NCI-H774 (cell line): ENCODE data around the gene ADARB2.

ENCODE experiments used
- DNase-seq: peaks from one replicate; lab custom pipeline; 2025; lab: John Stamatoyannopoulos, UW

The ADARB2 gene

DNA sequence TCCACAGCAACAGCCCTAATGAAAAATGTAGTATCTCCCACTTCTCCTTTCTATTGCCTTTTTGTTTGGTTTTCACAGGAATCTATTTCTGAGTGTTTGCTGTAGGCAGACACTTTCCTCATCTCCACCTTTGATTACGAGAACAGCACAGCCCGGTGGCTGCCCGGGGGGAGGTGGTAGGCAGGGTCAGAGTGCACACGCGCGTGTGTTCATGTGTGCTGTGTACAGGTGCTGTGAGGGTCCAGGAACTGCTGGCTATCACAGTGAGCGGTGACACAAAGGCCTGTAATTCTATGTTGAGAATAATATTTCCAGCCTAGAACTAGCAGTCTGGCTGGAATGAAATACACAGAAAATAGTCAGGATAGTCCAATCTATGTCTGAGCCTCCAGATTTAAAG is 212.8 kb downstream of the ADARB2 start:
- no peak for DNase-seq

DNA sequence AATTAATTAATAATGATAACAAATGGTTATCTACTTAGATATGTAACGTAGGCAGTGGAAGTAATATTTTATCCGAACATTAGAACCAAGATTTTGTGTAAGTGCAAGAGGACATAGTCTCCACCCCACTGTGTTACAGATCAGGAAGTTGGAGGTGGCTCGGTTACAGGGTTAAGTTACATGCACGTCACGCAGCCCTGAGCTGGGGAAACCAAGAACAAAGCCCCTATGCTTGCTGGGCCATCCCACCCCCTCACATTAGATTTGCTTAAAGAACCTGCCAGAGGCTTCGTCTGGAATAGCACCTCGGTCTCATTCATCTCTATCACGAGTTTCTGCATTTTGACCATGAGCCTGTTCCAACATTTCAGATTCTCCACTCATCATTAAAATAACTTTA is 214.1 kb downstream of the ADARB2 start:
- no peak for DNase-seq

DNA sequence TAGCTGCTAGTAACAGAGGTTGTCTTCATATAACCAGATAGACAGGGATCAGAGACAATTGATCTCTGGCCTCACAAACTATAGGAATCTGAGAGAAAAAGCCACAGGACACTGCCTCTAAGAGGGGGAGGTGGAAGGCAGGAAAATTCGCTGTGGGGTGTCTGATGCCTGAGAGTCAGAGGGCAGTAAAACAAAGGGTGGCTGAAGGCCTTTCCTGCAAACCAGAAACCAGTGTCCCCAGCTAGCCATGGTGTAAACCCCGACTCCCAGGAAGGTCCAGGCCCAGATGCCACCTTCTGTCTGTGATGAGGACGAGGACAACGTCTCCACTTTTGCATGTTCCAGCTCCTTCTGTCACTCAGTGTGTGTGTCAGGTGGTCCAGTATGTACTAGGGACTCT is 215.1 kb downstream of the ADARB2 start:
- no peak for DNase-seq

DNA sequence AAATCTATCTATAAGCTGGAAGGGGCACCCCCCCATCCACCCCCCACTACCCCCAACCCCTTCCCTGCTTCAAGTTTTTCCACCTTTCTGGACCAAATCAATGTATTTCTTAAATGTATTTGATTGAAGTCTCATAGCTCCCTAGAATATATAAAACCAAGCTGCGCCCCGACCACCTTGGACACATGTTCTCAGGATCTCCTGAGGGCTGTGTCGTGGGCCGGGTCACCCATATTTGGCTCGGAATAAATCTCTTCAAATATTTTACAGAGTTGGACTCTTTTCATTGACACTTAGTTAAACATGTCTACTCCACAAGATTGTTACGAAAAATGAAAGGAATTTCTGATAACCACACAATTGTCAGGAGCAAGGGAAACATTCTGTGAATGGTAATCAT is 215.6 kb downstream of the ADARB2 start:
- no peak for DNase-seq

DNA sequence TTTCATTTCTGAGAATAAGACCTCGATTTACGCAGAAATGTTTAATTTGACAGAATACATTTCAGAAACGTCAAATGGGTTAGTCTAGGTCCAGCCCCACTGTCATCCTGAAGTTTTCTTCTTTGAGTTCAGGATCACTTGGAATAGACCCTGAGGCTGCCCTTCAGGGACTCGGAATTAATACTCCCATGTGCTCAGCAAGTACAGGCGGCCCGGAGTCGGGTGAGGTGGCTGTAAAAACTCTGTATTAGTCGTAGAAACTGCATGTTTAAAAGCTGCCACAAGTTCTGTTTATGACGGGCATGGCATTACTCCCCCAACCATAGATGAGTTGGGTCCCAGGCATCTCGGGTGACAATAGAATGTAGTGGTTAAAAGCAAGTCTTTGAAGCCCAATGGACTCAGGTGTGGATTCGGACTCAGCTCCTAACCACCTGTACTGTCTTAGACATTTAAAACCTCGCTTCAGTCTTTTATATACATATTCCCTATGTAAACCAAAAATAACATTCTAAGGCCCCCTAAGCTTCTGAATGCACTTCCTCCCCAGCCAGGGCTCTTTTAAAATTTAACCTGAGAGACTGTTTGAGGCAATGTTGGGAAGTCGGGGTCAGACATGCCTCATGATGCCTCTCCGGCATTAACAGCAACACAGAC is 216.3 kb downstream of the ADARB2 start:
- DNase-seq = no peak

DNA sequence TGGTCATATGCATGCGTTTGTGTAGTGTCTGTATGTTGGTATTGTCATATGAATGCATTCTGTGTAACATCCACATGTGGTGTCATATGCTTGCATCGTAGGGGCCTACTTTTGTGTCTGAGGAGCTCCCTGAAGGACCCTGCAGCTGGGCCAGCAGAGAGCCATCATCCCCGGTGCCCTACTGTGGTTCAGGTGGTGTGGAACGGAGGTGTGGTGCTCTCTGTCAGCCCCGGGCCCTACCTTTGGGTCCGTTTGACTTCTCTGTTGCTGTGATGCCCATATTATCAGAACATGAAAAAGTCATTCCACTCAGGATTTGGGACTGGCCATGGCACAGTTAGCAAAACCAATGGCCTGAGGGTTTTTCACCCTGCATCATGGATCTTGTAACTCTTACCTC is 217.9 kb downstream of the ADARB2 start:
- no peak for DNase-seq

DNA sequence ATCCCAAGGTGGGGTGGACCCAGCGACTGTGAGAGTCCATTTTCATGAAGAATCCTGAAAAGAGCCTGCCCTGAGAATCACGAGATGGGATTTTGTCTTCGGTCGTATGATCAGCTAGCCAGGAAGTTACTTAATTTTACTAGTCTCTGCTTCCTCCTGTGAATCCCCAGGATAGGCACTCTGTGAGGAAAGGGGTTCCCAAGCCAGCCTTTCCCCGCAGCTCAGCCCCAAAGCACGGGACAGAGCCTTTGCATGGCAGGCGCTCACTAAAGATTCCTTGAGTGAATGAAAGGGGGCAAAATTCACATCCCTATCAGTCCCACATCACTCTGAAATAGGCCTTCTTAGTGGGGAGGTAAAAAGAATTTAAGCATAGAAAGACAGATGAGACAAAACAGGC is 219.6 kb downstream of the ADARB2 start:
- DNase-seq = no peak

DNA sequence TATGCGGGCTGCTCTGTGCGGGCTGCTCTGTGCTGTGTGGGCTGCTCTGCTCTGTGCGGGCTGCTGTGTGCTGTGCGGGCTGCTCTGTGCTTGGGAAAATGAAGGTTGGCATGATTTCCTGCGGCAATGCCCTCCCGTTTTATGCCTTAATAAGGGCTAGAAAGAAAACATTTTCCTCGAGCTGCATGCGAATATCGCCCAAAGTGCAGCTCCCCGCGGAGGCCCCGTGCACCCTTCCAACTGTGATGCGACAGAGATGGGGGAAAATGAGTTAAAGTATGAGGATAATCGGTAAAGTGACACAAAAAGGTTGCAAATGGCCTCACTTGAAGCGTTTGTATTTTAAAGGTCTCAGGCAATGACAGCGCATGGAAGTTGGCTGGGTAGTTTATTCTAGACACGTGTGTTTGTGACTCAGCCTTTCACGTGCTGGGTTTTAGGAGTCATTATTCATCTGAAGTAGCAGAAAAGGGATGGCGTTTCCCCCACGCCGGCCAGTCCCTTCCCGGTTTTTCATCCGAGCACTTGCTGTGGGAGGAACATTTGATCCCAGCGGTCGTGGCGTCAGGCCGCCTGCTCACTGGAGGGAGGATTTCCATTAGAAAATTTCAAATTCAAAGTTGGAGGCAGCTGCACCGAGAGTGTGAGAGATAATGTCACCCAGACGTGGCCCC is 220.7 kb downstream of the ADARB2 start:
- peak; percentile 59 for DNase-seq

DNA sequence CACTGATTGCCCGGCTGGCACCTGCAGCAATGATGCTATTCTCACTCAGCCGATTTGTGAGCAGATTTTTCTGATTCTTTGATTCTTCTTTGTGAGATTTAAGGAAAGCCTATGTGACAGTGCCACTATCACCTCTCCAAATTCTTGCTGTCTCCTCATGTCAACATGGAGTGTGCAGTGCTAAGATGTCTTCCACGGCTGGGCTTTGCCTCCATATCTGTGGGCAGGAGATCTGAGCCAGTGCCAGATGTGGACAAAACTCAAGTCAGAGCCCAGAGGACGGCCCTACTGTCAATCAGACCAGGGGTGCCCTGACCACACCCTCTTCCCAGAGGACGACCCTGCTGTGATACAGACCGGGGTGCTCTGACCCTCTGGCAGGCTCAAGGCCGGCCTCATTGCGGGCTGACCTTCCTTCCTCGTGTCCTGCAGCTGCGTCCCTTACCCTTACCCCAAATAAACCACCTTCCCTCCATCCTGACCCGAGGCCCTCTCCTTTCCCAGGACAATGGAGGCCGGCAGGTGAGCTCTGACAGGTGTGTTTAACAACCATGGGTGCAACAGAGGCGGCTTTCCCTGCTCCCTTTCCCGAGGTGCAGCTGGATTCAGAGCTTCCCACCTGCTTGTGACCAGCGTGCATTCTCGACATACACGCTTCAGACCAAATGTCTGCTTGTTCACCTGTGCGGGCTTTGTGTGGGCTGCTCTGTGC is 221.4 kb downstream of the ADARB2 start:
- peak; percentile 62 for DNase-seq

DNA sequence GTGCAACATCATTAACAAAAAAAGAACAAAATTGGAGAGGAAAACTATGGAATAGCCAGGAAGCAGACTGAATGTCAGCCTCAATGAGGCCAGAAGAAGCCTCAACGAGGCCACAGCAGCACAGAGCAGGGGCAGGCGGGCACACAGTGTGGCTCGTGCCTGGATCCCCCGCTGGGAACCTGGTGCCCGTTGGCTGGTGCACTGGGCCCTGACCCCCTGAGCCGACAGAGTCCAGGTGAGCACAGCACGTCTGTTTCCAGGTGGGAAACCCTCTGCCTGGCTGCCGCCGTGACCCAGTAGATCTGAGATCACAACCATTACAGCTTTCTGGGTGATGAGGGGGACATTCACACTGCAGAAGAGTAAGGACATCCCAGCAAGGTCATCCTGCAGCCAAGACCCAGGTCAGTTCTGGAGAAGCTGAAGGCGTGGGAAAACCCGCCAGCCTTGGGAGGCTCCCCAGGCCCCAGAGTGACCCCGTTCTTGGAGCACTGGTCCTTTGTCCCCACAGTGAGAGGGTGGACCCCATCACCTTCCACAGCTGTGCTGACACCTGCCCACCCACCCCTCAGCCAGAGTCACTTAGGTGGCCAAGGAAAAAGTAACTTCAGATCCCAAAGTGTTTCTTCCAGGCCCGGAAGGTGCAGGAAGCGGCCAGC is 222.1 kb downstream of the ADARB2 start:
- no peak for DNase-seq

DNA sequence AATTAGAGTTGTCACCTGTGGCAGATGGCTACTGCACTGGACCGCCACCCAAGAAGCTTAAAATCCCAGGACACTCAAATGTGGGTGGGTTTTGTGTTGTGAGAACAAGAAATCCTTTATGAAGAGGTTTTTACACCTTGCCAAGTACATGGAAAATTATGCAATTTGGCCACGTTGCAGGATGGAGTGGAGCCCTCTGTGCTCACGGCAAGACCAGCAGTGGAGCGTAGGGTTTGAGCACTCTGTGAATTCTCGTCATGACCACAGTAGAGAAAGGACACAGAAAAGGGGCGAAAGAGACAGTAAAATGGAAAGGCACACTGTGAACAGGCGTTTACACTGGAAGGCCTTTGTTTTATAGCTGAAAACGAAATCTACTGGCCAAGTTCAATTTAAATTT is 222.6 kb downstream of the ADARB2 start:
- no peak for DNase-seq

DNA sequence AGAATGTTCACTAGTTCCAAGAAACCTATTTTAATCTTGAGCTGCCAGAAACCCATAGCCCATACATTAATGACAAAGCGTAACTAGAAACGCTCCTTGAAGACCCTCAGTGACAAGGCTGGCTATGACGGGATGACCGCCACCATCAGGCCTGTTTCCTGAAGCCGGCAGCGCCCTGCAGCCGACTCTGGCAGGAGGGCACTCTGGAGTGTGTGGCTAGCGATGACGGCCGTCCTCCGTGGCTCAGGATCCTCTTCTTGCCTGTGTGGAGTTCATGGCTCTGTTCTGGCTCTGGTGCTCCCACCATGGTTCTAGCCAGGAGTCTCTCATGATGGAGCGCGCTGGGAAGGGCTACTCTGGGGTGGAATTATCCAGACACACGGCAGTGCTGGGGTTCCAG is 224.1 kb downstream of the ADARB2 start:
- DNase-seq = no peak

DNA sequence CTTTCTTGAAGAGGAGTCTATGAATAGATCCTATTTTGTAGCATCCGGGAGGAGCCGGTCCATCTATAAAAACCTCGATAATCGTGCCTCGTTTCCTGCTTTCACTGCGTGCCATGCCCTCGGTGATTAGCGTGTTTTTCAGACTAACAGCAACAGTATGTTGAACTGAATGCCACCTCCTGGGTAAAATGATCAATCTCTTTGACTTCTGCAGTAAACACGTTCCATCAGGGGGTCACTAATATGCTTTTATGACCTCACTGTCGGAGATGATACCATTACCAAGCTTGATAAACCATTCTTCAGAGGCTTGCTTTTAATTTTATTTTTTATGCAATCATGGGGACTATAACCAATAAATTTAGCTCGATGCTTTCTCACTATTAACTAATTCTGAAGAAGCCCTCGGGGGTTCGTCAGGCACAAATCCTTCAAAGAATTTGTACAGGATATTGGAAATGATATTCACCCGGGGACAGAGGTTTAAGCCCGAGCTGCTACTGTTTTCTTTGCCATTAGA is 228.3 kb downstream of the ADARB2 start:
- no peak for DNase-seq

DNA sequence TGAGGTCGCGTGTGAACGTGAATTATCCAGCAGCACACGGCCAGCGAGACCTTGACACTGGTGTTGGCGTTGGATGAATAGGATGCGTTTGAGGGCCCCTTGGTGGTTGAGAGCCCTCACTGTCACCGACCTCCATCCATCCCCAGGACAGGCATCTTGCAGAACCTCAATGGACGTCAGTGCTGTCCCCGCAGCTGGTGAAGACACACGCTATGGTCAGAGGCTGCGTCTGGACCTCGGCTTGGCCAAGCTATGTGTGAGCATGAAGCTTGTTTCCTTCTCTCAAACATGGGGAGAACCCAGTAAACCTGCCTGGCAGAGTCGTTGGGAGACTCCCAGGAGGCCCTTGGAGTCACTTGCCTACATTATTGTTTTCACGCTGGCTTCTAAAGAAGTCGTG is 229.2 kb downstream of the ADARB2 start:
- DNase-seq = no peak

DNA sequence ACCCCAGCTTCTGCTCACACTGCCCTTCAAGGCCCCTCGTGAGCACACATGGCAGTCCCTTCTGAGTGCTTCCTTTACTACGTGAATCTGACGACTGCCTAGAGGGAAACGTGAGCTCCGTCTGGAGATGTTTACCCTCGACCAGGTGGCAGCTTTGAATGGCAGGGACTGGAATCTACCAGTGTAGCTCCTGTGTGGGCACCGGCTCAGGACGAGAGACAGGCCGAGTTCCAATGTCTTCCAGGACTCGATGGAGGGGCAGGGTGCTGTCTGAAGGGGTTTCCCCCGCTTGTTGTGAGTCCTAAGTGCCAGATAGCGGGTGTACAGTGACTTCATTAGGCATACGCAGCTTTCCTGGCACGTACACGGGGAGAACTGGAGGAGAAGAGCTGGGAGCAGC is 229.9 kb downstream of the ADARB2 start:
- DNase-seq = no peak

DNA sequence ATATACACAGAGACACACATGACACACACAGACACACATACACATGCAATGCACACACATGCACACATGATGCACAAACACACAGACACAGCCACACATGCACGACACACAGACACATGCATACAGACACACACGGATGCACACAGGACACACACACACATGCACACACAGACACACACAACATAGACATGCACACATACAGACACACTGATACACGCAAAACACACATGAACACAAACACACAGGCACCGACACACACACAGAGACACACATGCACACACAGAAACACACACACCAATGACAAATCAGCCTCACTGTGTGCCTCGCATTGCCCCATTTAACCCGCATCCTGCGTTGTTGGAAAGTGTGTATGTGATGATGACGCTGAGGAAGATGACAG is 232.4 kb downstream of the ADARB2 start:
- no peak for DNase-seq

DNA sequence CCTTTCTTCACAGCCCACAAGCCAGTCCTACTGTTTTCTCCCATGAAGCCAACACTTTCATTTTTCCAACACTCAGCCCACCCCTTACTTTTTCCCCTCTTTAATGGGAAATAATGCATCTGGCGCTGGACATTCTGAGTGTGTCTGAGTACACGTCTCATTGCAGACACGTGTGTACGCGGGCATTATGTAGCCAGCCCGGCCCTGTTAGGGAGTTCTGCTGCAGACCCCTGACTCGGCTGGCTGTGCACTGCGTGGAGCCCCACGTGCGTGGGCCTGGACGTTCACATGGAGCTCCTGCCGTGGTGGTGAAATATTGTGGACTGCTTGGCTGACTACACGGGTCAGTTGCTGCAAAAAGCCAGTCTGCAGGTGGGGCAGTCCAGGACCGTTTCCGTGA is 233.0 kb downstream of the ADARB2 start:
- DNase-seq = no peak

DNA sequence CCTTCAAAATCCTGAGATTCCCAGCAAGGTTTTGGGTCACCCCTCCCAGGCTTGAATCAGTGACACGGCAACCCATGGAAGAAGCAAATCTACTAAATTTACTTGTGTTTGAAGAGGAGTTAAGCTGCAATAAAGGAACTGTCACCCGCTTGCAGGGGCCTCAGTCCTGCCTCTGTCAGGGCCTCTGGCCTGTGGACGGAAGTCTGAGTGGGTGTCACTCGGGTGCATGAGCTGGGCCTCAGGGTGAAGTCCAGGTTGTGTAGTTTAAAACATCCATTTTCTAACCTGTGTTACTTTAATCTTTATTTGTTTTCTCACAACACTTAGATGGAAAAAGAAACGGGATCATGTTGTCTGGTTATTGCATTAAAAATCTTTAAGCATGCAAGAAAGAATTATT is 234.9 kb downstream of the ADARB2 start:
- DNase-seq = no peak

DNA sequence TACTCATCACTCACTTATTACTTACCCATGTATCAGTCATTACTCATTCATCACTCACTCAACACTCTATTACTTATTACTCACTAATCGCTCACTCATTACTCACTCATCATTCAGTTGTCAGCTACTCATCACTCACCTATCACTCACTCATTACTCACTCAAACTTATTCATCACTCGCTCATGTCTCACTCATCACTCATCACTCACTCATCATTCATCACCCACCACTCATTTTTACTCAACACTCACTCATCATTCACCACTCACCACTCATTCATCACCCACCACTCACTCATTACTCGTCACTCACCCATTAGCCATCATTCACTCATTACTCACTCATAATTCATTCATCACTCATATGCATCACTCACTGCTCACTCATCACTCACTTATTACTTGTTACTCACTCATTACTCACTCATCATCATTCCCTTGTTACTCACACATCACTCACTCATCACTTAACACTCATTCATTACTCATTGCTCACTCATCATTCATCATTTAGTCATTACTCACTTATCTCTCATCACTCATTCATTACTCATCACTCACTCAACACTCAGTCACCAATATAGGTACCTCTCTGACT is 237.9 kb downstream of the ADARB2 start:
- DNase-seq = no peak

DNA sequence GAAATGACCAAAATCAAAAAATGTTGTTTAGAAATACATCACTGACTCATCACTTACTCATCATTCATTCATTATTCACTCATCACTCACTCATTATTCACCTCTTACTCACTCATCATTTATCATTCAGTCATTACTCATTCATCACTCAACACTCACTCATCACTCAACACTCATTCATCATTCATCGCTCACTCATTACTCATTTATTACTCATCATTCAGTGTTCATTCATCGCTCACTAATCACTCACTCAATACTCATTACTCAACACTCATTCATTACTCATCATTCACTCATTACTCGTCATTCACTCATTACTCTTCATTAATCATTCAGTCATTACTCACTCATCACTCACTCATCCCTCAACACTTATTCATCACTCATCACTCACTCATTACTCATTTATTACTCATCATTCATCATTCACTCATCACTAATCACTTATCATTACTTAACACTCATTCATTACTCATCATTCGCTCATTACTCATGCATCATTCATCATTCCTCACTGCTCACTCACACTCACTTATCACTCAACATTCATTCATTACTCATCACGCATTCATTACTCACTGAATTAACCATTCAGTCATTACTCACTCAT is 238.5 kb downstream of the ADARB2 start:
- no peak for DNase-seq

DNA sequence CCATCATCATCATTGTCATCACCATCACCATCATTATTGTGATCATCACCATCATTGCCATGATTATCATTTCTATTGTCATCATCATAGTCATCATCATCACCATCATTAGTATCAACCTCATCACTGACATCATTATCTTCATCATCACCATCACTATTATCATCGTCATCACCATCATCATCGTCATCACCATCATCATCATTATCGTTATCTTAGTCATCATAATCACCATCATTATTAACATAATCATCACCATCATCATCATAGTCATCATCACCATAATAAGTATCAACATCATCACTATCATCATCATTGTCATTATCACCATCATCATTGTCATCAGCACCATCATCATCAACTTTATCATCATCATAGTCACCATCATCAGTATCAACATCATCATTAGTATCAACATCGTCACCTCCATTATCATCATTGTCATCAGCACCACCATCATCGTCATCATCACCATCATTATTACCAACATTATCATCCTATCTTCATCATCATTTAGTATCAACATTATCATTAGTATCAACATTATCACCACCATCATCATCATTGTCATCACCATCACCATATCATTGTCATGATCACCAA is 241.3 kb downstream of the ADARB2 start:
- DNase-seq = no peak
